Fibroblast of upper back skin (primary cell): ENCODE results near the gene WDR93.

Experiments used
- DNase-seq: peaks from one replicate; pipeline ENCODE4 v3.0.0-alpha.2; 2013

Gene WDR93

DNA sequence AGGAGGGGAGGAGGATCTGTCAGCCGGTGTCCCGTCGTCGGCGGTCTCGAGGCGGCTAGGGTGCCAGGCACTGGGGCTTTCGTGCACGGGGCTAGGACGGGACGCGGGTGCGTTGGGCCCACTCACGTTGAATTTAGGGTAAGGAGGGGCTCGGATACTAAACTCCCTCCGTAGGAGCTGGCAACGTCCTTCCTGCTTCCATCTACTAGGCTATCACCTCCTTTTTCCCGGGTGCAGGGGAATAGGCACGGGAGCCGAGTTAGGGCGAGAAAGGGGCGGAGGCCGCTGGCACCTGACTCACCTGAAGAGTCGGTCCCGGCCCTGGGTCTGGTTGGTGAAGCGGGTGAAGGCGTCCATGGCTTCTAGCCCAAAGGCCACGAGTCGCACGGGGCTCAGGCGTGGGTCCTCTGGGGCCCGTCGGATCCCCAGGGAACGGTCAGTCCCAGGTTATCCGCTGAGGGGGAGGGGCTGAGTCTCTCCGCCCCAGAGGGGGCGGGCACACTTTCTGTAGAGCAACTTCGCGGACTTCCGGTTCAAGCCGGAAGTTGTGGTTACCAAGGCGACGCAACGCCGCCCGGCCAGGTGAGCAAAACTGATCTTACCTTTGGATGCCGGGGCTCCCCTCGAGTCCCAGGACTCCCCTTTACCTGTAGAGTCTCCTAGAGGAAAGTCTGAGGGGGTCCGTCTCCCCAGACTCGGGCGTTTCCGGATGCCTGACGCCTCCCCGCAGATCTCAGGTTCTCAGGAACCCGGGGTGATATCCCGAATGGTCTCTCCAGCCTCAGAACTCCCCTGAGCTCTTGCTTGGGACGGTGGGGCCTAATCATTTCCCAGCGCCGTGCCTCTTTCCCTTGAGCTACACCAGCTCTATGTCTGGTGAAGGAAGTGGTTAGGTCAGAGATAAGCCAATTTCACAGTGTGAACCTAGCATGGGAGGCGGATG is at the start of gene WDR93, which contains the start of gene PEX11A:
TSS of gene WDR93 (plus strand) at position 536 of the 943 bp plus-strand sequence. CDS start 10,936 bp downstream, outside the sequence.
TSS of gene PEX11A (minus strand) at position 479 of the 943 bp plus-strand sequence. CDS start at position 357, 122 bp downstream.
- DNase-seq, result peak; percentile 71

DNA sequence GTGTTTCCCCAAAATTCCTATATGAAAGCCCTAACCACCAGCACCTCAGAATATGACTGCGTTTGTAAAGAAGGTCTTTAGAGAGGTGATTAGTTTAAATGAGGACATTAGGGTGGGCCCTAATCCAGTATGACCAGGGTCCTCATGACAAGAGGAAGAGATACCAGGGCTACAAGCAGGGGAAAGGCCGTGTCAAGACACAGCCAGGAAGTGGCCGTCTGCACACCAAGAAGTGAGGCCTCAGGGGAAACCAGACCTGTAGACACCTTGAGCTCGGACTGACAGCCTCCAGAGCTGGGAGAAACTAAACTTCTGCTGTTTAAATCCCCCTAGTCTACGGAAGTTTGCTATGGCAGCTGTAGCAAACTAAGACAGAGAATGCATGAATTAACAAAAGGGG is 49.6 kb upstream of the WDR93 start:
- no peak for DNase-seq

DNA sequence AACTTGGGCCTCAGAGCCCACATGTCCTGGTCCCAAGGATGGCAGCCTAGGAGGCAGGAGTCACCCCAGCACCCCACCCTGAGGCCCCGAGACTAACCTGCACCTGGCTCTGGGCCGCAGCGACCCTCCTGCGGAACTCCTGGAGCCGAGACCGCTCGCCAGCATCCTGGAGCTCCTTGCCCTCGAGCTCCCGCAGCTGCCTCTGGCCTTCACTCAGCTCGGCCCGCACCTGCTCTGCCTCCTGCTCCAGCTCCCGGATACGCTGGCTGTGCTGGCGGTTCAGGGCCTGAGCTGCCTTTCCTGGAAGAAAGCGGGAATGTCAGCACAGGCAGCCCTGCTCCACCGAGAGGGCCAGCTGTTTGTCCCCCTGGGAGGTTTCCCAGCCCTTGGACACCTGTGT is 48.5 kb upstream of the WDR93 start:
- no peak for DNase-seq

DNA sequence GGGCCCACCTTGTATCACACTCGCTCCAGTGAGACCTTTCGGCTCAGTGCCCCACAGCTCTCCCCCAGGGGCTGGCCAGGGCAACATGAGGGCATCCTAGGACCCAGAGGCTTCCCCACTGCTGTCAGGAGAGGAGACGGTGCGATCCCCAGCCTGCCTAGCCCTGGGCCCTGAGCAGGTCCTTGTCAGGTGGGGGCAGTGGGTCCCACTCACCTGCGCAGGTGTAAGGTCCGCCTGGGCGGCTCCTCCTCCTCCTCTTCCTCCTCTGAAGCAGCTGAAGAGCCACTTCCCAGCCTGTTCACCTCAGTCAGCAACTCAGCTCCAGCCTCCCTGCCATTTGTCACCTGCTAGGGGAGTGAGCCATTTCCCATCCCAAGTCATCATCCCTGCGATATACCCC is 44.9 kb upstream of the WDR93 start:
- no peak for DNase-seq

DNA sequence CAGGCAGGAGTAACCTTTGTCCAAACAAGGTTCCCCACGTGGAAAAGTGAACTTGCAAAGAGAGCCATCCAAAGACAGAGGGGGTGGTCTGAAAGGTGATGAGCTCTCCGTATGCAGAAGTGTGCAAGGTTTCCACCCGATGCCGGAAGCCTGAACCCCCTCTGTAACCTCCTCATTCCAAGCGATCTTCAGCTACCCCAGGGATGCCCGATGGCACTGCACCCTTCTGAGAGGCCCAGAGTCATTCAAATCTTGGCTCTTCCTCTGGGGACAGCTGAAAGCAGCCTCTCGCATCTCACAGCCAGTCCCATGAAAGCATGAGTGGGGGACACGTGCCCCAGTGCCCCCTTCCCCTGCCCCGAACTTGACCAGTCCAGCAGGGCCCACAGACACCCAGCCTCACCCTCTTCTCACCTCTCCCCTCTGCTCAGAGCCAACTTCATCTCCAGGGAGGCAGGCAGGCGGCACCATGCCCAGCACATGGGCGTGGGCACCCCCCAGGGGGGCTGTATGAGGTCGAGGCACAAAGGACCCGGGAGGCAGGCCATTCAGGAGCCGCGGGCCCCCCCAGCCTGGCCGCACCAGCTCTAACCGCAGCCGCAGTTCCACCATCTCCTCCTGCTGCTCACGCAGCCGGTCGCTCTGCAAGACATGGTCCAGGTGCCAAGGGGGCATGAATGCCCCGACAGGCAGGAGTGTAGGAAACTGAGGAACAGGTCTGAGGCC is 44.0 kb upstream of the WDR93 start:
- no peak for DNase-seq

DNA sequence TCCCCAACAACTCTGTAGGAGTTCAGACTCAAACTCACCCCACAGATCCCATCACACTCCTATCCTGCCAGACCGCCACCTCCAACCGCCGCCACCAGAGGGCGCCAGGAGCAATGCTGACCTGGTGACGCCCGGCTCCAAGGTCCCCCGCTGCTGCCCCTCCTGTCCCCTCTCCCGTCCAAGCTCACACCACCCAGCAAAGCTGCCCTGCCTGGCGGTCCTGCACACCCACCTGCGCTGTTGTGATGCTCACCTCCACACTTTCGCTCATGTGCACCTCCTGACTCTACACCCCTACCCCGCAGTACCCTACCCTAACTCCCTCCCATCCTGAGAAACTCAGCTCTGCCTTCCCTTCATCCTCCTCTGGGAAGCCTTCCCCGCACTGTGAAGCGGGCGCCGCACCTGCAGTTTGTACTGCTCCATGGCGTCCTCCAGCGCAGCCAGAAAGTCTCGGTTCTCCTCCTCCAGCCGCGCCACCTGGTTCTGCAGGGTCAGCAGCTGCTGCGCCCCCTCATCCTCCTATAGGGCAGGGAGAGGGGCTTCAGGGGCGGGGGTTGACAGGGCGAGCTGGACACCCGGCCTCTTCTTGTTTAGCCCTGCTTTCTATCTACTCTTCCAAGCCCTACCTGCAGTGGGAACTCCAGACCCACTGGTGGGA is 43.3 kb upstream of the WDR93 start:
- DNase-seq, result peak; percentile 47

DNA sequence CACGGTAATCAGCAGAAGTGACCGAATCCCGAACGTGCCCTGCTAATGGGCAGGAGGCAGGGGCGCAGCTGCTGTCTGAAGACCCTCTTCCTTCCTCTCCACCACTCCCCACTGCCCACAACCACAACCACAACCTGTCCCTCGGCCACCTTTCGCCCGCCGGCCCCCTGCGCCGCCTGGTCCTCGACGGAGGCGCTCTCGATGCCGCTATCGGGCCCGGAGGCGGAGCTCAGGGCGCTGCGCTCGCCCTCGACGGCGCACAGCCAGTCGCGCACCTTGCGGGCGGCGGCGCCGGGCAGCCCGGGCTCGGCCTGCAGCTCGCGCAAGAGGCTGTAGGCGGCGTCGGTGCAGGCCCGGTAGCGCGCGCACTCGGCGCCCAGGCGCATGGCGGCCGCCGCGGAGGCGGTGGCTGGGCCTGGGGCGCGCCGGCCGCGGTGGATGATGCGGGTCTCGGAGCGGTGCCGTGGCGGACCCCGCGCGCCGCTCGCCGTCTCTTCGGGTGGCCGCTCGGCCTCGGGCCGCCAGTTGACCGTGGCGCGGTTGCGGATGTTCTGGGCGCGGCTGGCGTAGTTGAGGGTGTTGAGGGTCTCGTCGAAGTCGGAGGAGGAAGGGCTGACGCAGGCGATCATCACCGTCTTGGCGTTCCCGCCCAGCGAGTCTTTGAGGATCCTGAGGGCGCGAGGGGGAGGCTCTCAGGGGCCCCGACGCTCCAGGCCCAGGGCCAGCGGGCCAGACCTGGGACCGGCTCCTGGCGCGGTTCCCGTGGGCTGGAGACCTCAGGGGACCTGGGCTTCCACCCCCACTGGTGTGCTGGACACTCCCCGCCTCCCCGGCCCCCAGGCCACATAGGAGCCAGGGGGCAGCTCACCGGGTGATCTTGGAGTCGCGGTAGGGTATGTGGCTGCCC is 42.3 kb upstream of the WDR93 start:
- DNase-seq, result no peak

DNA sequence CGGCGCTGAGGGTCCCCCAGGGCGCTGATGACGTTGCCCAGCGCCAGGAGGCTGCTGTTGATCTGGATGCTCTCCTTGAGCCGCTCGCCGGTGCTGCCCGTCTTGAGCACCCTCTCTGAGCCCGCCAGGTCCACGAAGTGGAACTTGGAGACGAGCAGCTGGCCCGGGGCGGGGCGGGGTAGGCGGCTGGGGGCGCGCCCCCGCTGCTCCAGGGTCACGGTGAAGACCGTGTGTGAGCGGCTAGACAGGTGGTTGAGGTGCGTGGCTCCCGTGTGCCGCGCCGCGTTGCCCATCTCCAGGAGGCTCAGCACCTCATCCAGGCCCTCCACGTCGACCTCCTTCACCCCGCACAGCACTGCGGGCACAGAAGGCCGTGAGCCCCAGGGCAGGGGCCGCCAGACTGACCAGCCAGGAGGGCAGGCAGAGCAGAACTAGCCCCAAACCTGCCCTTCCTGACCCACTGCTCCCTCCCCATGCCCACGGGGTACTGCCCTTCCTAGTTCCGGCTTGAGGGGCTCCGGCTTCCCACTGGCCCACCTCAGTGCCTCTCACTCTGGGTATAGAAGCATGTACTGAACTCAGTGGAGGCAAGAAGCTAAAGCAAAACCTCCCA is 41.5 kb upstream of the WDR93 start:
- DNase-seq, result no peak

DNA sequence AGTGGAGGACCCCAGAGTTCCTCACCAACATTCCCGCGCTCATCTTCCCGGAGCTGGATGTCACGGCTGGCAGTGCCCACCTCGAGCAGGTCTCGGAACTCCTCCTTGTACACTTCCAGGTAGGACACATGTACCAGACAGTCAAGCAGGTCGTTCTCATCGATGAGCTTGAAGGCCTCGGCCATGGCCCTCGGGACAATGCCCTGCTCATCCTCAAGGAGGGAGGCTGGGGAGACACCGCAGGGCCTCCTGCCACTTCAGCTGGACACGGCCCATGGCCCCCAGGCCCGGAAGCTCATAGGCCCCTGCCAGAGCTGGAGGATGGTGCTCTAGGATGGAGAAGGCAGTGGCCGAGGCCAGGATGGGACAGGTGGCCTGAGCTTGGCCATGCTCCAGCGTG is 40.9 kb upstream of the WDR93 start:
- DNase-seq, result no peak

DNA sequence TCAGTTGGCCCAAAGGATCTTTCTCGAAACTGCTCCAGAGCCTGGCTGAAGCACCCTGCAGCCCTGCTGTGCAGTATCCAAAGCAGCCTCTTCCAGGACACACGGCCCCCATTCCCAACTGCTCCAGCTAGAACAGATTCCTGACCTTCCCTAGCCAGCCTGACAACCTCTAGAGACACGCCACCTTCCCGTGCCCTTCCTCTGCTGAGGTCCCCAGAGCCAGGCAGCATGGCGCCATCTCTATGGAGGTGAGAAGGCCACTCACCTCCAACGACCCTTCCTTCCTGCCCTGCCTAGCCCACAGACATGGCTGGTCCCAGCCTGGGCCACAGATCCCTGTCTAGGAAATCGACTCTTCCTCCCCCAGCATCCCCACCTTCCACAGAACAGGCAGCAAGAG is 38.5 kb upstream of the WDR93 start:
- no peak for DNase-seq

DNA sequence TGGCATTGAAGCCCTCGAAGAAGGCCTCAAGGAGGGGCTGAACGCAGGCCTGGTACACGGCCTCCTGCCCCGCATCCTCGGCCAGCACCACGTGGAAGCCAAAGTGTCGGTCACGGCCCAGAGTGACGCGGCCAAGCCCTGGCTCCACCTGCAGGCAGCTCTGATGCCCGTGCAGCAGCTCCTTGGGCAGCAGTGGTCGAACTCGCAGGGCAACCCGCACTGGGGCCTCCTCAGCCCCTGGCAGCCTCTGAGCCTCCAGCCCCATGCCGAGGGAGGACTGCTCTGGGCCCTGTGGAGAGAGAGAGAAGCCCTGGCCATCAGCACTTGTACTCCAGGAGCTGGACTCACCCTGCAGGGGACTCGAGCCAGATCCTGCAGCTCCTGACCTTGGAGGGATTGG is 37.9 kb upstream of the WDR93 start:
- no peak for DNase-seq

DNA sequence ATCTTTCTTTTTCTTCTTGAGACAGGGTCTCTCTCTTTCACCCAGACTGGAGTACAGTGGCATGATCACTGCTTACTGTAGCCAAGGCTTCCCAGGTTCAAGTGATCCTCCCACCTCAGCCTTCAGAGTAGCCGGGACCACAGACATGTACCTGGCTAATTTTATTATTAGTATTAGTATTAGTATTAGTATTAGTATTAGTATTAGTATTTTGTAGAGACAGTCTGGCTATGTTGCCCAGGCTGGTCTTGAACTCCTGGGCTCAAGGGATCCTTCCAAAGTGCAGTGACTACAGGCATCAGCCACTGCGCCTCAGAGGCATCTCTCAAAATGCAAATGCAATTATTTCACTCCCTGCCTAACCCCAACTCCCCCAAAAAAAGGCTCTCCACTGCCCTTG is 37.0 kb upstream of the WDR93 start:
- DNase-seq, result no peak

DNA sequence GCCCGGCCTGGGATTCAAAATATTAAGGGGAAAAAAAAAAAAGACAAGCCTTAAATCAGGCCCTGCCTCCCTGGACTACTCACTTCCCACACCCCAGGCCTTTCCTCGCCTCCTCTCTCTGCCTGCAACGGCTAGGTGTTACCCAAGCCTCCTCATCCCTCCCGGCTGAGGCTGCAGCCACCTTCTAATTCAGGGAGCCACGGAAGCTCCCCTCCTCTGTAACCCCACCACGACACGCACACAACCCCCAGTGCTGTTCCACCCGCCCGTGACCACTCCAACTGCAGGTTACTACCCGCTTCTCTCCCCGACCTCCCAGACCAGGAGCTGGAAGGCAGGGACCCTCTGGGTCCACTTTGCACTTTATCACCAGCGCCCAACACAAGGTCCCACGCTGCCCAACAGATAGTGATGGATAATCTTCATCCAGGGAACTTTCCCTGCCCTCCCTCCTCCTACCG is 36.3 kb upstream of the WDR93 start:
- DNase-seq, result peak; percentile 10

DNA sequence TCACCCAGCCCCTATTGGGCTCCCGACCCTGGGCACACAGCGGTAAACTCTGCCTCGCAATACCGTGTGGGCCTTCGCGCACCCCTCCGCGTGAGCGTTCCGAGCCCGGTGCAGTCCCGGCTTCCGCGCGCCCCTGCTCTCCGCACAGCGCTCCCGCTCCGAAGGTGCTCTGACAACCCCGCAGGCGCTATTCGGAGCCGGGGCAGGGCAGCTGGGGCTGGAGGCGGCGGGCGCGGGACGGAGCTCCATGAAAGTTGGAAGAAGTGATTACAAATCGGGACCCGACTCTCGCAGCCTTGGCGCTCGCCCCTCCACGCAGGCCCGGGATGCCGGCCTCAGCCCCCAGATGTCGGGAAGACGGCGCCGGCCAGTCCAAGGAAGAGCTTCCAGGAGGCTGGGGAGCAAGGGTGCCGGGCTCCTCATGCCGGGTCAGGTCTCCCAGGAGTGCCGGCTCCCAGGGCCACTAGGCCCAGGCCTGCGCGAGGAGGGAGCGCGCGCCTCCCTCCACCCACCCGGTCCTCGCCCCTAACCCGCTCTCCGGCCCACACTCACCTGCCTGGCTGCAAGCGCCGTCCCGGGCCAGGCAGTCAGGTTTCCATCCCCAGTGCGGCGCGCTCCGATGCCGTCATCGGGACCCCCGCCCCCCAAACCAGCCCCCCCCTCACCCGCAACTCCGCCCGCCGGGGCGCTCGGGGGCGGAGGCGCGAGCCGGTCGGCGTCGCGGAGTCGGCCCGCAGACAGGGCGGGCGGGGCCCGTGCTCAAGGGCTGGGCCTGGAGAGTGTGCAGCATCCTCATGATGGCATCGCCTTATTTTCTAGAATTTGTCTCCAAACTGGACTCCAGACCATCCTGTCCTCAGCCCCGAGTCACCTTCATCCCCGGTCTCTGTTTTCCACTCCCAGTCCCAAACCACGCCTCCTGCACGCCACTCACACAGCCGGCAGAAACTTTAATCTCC is 35.5 kb upstream of the WDR93 start, which contains the start of gene KIF7:
TSS of gene KIF7 (minus strand) at position 621 of the 959 bp plus-strand sequence. CDS start 2,537 bp downstream, outside the sequence.
- peak; percentile 52 for DNase-seq

DNA sequence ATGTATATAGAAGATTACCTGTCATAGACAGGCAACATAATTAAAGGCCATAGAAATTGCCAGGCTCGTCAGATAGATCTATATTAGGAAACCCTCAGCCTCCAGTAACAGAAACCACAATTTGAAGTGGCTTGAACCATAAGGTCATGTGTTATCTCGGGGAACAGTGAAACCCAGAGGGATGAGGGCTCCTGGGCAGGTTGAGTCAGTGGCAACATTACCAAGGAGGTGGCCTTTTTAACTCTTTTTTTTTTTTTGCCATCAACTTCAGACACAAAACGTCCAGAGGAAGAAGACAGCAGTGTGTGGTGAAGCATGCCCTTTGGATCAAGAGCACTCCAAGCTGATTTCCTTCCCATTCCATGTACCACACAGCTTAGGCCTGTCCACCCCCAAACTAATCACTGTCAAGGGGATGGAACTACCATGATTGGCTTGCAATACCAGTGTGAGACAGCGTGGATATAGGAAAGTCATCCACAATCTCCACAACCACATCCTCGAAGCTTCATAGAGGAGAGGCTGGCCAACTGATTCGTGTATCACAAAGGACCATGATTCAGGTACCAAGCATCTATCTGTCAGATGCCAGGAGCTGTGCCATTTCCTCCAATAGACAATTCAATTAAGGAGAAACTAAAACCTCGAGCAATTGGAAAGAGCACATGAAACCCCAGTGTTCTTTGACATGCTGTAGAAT is 34.3 kb upstream of the WDR93 start:
- DNase-seq, result peak; percentile 11

DNA sequence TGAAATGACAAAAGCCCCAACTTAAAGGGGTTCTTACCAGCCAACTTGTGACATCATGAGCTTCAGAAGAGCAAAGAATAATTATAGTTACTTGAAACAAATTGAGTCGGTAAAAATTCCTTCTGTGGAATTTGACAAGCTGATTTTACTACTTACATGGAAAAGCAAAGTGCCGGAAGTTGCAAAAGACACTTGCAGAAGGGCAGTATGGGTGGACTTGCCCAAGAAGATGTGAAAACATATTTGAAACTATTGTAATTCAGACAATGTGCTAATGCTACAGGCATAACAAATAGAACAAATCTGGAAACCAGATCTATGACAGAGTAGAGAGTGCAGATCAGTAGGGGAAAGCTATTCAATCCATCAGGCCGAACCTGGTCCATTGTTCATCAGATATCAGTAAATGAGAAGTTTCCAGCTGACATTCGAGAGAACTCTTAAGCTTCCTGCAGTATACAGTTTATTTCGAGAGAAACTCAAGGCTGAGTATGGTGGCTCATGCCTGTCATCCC is 32.9 kb upstream of the WDR93 start:
- DNase-seq, result no peak

DNA sequence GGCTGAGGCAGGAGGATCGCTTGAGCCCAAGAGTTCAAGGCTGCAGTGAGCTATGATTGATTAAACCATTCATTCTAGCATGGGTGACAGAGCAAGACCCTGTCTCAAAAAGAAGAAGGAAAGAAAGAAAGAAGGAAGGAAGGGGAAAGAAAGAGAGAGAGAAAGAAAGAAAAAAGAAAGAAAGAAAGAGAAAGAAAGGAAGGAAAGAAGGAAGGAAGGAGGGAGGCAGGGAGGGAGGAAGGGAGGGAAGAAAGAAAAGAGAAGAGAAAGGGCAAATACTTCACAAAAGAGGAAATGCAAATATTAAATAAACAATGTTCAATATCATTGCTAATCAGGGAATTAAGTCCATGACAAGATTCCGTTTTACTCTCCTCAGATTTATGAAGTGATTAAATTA is 31.3 kb upstream of the WDR93 start:
- no peak for DNase-seq

DNA sequence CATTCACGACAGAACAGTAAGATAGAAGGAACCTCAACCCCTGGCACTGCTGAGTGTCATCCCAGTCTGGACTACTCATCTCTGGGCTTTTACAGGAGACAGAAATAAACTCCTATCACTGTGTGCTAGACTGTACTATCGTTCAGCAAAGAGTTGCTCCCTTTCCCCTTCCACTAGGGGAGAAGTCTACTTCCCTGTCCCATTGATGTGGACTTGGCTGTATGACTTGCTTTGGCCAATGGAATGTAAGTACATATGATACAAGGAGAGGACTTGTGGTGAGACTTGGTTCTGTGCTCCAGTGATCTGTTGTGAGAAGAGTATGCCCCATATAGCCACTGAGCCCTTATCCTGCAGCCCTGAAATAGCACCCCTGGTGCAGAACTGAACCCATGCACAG is 30.1 kb upstream of the WDR93 start:
- no peak for DNase-seq

DNA sequence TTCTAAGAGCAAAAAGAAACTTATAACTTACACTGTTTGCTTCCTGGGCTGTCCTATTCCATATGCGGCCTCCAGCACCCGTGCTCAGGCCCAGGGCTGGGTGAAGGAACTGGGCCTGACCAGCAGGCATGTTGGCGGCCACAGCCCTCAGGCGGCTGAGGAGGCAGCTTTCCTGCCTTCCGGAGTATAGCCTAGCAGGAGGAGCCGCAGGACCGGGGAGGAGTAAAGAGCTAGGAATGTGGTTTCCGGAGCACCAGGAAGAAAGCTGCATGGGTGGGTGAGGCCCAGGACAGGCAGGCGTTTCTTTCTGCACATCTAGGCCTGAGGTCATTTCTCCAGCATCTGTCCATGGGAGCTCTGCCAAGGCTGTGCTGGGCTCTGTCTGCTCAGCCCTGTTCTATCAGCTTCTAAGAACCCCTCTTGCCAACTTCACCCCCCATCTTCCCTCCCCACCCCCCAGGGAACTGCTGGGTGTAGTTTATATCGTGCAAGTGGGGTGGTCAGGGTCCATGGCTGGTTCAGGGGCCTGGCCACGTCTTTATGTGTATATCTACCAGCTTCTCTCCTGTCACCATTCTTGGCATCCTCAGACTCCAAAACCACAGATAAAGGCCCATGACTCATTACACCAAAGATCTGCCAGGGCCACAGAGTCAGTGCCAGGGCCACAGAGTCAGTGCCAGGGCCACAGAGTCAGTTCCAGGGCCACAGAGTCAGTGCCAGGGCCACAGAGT is 27.6 kb upstream of the WDR93 start:
- peak; percentile 93 for DNase-seq
